Measurements from ENCODE around the gene ANXA2.
"Not testable (repeated sequence)": the region's sequence is repeated elsewhere in the genome, so short reads cannot be mapped to it uniquely, and the experiment has no call there.

The ANXA2 gene

DNA sequence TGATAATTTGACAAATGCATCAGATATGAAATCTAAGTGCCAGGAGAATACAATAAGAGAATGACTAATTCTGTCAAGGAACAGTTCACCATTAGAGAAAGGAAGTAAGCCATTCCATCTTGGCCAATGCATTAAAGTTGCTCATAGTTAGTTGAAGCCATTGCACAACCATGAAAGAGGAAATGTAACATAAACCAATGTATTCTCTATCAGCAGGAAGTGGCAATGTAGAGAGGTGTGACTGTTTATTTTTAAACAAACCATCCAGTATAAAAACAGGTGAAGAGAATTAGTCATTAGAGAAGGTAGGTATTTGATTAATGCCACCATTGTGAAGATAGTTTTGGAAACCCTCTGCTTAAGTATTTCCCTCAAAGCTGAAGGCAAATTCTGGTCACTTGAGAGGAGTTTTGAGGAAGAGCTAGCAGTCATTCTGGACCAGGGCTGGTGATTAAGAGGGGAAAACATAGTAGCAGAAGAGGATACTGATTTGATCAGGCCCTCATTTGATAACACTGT lies 10.7 kb upstream of the ANXA2 start:
- DNase-seq: no peak

- no peak for DNase-seq
Observed at GRCh38 chr15:60407415-60407805, 9.6 kb upstream of the ANXA2 start.

DNA sequence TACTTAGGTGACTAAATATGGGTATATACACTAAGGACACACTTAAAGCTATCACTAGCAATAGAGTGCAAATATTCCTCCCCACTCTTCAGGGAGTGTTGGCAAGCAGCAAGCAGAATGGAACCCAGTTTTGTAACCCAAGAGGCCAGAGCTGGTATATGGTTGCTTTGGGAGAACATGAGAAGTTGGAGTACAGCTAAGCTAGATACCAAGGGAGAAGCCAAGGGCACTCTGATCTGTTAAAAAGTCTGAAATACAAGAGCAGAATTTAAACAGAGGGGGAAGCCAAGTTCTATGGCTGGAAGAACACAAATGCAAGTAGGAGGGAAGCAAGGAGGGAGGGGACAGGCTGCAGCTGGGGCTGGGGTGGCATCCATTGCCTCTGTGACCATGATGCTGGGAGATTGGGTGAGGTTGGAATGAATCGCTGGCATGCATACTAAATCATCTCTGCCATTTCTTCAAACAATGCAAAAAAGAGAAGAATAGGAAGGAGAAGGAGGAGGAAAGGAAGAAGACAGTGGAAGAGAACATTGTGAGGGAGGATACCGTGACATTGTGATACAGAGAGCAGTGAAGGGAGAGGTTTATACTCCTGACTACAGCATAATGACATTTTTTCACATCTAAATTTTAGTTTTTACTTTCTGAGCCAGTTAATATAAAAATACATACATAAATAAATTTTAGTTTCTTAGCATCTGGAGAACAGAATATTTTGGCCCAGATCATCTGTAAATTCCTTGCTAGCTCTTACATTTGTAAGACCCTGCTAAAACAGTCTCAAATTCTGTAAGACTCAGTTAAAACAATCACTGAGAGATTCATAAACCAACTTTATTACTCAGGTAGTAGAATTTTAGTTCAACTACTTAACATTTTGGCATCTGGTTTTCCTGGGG lies 9.0 kb upstream of the ANXA2 start:
- DNase-seq: no peak

GRCh38 chr15:60405399-60405798 lies 7.6 kb upstream of the ANXA2 start:
- no peak for DNase-seq

- not testable (repeated sequence) for DNase-seq
Observed at GRCh38 chr15:60404351-60404750, 6.6 kb upstream of the ANXA2 start.

DNA sequence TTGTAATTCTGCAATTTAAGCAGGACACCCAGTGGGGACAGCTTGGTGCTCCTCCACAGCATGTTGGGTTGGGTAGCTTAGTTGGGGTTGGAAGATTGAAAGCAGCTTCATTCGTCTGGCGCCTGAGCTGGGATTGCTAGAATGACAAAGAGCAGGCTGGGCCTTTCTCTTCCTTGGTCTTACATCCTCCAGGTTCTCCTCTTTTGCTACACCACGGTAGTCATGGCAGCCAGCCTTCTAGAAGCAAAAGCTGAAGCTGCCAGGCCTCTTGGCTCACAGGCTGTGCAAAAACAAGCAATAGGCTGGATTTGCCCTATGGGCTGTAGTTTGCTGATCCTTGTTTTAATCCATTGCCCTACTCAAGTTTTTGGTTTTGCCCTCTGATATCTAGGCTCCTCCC lies 3.2 kb upstream of the ANXA2 start:
- DNase-seq: no peak

- DNase-seq: no peak
Observed at GRCh38 chr15:60399931-60400330, 2.1 kb upstream of the ANXA2 start.

DNA sequence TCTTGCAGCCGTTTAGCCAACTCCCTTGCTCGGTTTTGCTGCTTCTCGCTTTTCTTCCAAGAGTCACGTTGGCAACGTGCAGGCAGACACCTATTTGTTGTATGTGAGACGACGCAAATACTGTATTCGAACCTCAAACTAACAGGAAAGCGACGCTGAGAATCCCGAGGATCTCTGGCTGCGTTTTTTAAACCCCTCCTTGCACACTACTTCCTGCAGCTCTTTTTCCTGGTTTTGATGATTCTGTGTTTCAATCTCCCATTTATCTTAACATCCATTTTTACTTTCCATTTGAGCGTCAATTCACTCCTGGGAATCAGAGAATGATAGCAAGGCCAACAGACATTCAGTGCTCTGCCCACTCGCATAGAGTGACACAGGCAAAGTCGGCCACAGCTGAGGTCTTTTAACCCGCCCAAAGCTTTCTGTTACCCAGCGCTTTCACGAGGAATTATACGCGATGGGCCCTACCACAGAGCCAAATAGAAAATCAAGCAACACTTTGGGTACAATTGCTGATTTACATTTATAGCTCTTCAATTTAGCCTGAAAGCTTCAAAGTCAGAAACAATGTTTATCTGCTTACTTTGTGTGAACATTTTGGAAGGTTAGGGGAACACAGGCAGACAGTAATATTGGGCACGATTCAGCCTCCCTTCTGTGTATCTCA lies 1.6 kb upstream of the ANXA2 start:
- DNase-seq: no peak

DNA sequence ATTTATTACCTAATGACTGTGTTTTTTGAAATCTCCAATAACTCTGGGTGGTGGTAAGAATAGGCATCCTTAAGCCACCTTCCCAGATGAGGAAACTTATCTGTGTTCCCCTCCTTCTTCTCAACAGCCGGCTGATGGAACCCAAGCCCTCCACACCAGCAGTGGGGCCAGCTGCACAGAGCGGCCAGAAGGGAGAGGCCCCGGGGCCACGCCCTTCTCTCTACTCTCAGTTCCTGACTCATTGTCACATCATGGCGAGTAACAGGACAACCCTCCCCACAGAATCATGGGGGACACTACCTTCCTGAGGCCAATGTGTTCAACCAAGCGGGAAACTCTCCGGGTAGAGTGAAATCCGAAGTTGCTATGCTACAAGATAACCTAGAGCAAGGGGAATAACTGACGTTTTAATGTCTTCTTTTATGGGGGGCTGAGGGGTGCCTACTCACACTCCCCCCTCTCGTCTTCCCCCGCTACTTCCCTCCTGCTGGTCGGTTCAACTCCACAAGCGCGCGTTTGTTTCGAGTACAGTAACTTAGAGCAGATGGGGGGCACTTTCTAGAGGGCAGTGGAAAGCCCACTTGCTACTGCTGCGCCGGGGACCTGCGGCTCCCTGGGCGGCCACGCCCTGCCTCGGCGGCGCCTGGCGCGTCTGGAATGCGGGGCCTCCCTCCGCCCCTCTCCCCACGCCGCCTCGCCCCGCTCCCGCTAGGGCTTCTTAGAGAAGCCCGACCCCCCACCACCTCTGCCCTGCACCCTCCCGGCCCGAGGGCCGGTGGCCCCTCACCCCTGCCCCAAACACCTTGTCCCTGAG lies 621 bp downstream of the ANXA2 start:
- peak; percentile 49 for DNase-seq

- no peak for DNase-seq
Observed at GRCh38 chr15:60396560-60396957, 1.2 kb downstream of the ANXA2 start.

- DNase-seq: no peak
Observed at GRCh38 chr15:60396100-60396499, 1.7 kb downstream of the ANXA2 start.

GRCh38 chr15:60395276-60396011 lies 2.3 kb downstream of the ANXA2 start:
- no peak for DNase-seq

- no peak for DNase-seq
Observed at GRCh38 chr15:60394689-60395097, 3.1 kb downstream of the ANXA2 start.

DNA sequence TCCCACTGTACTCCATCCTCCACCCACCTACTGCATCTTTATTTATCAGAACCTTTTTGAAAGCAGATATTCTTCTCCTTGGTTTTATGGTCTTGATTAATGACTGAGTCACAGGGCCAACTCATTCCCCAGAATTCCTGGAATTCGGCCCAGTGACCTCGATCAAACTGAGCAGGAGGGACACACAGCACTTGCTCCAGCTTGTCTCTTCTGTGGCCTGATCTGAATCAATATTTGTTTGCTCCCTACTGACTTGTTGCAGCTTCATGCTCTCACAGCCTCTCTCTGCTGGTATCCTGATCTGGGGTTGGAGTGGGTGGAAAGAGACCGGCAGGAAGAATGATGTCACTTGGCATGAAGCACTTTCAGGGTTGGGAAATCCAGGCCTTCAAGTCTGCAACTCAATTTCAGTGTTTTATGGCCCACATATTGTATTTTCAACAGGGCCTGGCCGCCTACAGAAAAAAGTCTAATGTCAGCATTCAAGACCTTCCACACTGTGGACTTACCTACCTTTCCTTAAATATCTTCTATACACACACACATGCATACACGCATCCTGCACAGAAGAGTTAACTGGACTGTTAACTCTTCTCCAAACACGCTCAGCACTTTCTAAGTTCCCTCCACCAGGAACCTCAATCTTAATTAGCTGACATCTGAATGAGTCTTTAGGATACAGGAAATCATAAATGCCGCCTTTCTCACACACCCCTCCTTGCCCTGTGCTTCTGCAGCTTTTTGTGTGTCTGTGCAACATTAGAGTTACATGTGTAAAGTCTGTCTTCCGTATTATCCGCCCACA lies 4.6 kb downstream of the ANXA2 start:
- DNase-seq: no peak

DNA sequence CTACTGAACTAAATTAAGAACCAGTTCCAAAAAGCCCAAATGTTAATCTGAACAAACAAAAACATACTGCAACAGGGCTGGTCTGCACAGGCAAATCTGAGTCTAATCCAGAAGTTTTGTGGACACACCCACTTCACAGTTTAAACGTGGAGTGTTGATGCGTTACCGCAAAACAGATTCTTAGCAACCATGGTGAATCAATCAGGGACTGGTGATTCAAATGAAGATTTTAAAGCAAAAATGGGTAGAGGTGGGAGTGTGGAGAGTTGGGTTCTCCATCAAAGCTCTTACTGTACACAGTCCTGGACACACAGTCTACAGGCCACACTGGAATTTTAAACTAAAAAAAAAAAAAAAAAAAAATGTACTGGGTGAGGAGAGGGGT lies 5.2 kb downstream of the ANXA2 start:
- peak; percentile 10 for DNase-seq

- no peak for DNase-seq
Observed at GRCh38 chr15:60391722-60392315, 6.0 kb downstream of the ANXA2 start.

DNA sequence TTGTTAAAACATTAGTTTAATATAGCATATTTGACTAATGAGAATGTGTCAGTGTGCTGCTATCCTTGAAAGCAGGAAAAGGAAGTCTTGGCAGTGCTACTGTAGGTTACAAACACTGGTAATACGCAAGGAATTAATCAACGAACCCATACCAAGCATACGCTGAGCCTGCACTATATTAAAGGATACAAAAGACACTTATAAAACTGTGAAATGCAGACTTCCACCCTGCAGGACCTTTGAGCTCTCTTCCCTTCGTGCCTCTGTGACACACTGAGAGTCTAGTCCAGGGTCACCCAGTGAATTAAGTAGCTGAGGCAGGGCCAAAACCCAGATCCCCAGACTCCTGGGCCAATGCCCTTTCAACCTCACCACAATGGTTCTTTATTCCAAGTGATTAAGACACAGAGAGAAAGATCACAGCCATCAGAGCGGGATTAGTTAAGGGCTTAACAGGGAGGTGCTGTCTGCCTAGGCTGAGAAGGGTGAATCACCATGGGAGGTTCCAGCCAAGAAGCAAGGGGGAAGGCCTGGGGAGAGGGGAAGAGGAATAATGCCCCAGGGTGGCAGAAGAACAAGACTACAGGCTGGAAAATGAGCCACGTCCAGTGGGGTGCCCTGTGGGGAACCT lies 6.8 kb downstream of the ANXA2 start:
- DNase-seq: no peak

GRCh38 chr15:60390231-60390630 lies 7.6 kb downstream of the ANXA2 start:
- DNase-seq: no peak

DNA sequence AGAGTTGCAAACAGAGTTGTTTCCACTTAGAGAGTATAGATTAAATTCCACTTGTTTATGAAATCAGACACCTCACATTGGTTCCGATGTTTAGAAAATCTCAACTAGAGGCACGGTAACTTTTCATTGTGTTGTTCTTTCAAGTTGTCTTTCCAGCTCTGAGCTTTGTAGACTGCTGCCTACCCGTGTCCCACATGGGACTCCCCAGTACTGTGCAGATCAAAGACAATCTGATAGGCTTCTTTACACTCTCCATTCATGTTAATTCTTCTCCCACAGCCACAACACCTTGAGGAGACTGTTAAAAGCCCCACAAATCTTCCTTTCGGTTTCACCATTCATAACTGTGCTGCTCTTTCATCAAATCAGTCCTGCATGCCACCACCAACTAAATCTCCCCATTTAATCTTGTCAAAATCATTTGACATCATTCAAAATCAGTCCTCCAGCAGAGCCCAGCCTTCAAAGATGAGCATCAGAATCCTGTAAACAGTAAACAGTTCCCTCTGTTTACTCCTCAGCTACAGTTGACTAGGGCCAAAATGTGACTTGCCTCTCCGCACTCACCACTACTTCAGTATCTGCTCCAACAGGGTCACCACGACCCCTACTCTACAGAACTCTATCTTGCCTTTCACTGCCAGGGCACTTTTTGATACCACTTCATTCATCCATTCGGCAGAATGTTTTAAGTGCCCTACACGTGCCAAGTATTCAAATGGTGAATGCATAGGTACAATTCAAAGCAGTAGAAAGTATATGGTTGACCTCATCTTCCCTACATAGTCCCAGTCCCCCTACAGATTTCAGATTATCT lies 8.3 kb downstream of the ANXA2 start:
- DNase-seq: peak; percentile 20

- DNase-seq: no peak
Observed at GRCh38 chr15:60387321-60387720, 10.5 kb downstream of the ANXA2 start.

All from CD4-positive, alpha-beta T cell treated with Interleukin-6 for 4 hours (primary cell).